GM12878 (cell line): ENCODE measurements around the gene GPC3. TPM values are rescaled to one million over a fixed set of nuclear protein-coding genes. Genes with fewer than 3 reads are reported as not detected.

Experiments
- ATAC-seq: fragments of 200-7000 bp; cut with Tn5 transposase; 3 replicates; pipeline ENCODE4 v1.9.1; 2020; ENCODE audit warnings: mild to moderate bottlenecking, moderate library complexity
- BruUV-seq: library from RNA; stranded (reverse); fragments of 400-500 nt; replicated peaks from 2 replicates; lab custom pipeline; 2021; lab: Mats Ljungman, UMichigan
- CTCF ChIA-PET: fragments of 300-600 bp; sonication (Branson Sonifier 250); formaldehyde crosslinking; extraction: SDS; loops from one replicate; lab custom pipeline; 2021; ENCODE audit warnings: inconsistent platforms; lab: Yijun Ruan, JAX
- POLR2A ChIA-PET: fragments of 350-600 bp; formaldehyde crosslinking; extraction: SDS; loops from one replicate; lab custom pipeline; 2021; ENCODE audit warnings: inconsistent platforms; lab: Charles Lee
- RAD21 ChIA-PET: fragments of 300-600 bp; sonication (Branson Sonifier 250); formaldehyde crosslinking; loops from one replicate; lab custom pipeline; 2023; ENCODE audit warnings: antibody characterized with exemption; ENCODE audit not compliant: unreplicated experiment; lab: Charles Lee
- SMC1A ChIA-PET: fragments of 300-600 bp; sonication (Branson Sonifier 250); formaldehyde crosslinking; loops from one replicate; lab custom pipeline; 2023; ENCODE audit not compliant: unreplicated experiment, uncharacterized antibody; lab: Charles Lee
- DNase-seq: peaks from one replicate; pipeline ENCODE4 v3.0.0-alpha.2; 2011; ENCODE audit warnings: low read depth, low spot score
- FAIRE-seq: peaks from 3 replicates; lab custom pipeline; 2011; peaks lifted over from hg19 to GRCh38; lab: Jason Lieb, UNC
- H2AFZ ChIP-seq: 2 replicates; pipeline ENCODE4 v1.6.0; 2011; ENCODE audit warnings: low read depth, low read length, control low read depth; ENCODE audit not compliant: control insufficient read depth
- H3K27ac ChIP-seq: 2 replicates; pipeline ENCODE4 v1.5.1; 2011; ENCODE audit warnings: control low read depth; ENCODE audit not compliant: control insufficient read depth, insufficient read depth
- H3K27me3 ChIP-seq, 2 experiments: replicated peaks in 1 of 2; 2 replicates each; pipeline versions ENCODE4 v1.6.0 to v1.6.1; 2011; ENCODE audit warnings: low read length in 1 of 2; ENCODE audit not compliant: control insufficient read depth in 2 of 2, insufficient read depth in 2 of 2
- H3K36me3 ChIP-seq, 2 experiments: 2 replicates each; pipeline ENCODE4 v1.5.1; 2011; ENCODE audit warnings: low read length in 1 of 2; ENCODE audit not compliant: control insufficient read depth in 2 of 2, insufficient read depth in 2 of 2
- H3K4me1 ChIP-seq: 2 replicates; pipeline ENCODE4 v1.6.1; 2011; ENCODE audit warnings: mild to moderate bottlenecking, low read length, moderate library complexity, mixed read lengths; ENCODE audit not compliant: control insufficient read depth, insufficient read depth
- H3K4me2 ChIP-seq: 2 replicates; pipeline ENCODE4 v1.6.0; 2011; ENCODE audit warnings: control low read depth; ENCODE audit not compliant: control insufficient read depth, insufficient read depth
- H3K4me3 ChIP-seq: fragments of 200-600 bp; sonication (generic); 2 replicates; pipeline ENCODE4 v1.5.1; 2016
- H3K79me2 ChIP-seq: 2 replicates; pipeline ENCODE4 v1.6.0; 2011; ENCODE audit warnings: low read length; ENCODE audit not compliant: control insufficient read depth, insufficient read depth
- H3K9ac ChIP-seq: 2 replicates; pipeline ENCODE4 v1.8.0; 2011; ENCODE audit warnings: low read length, control low read depth, mixed read lengths; ENCODE audit not compliant: control insufficient read depth, insufficient read depth
- H3K9me3 ChIP-seq: replicated peaks from 3 replicates; pipeline ENCODE4 v1.5.1; 2011; ENCODE audit warnings: mild to moderate bottlenecking, low read length; ENCODE audit not compliant: control insufficient read depth, insufficient read depth
- H4K20me1 ChIP-seq: 2 replicates; pipeline ENCODE4 v1.6.0; 2011; ENCODE audit not compliant: control insufficient read depth, insufficient read depth
- EGR1 ChIP-seq, 2 experiments: IDR thresholded peaks; 1 replicate in 1 of 2; 2 replicates in 1 of 2; pipeline ENCODE4 v1.6.1; 2011 to 2012; ENCODE audit warnings: low read depth in 2 of 2, low read length in 2 of 2, borderline replicate concordance in 1 of 2, mild to moderate bottlenecking in 1 of 2, moderate library complexity in 1 of 2
- IKZF2 ChIP-seq, 2 experiments: fragments of 450-650 bp; IDR thresholded peaks; 2 replicates each; pipeline ENCODE4 v1.6.1; 2017; ENCODE audit warnings: mild to moderate bottlenecking in 2 of 2, moderate library complexity in 2 of 2
- IRF4 ChIP-seq: IDR thresholded peaks from 2 replicates; pipeline ENCODE4 v1.6.1; 2011; ENCODE audit warnings: low read depth, low read length
- JUND ChIP-seq: IDR thresholded peaks from 2 replicates; pipeline ENCODE4 v1.6.1; 2012; ENCODE audit warnings: low read depth, mild to moderate bottlenecking, low read length, improper control_type of control experiment, moderate library complexity
- KDM1A ChIP-seq: fragments of 200-600 bp; sonication (generic); IDR thresholded peaks from 2 replicates; pipeline ENCODE4 v1.6.1; 2016; ENCODE audit warnings: borderline replicate concordance
- MTA3 ChIP-seq: IDR thresholded peaks from 2 replicates; pipeline ENCODE4 v1.6.1; 2012; ENCODE audit warnings: low read length, inconsistent platforms, borderline replicate concordance
- MXI1 ChIP-seq: fragments of 150-350 bp; IDR thresholded peaks from 2 replicates; pipeline ENCODE4 v1.6.1; 2011; ENCODE audit warnings: low read depth, mild to moderate bottlenecking, inconsistent platforms, low read length, improper control_type of control experiment
- RFX5 ChIP-seq: IDR thresholded peaks from 2 replicates; pipeline ENCODE4 v1.6.1; 2011; ENCODE audit warnings: low read depth, low read length, improper control_type of control experiment
- STAT1 ChIP-seq: fragments of 450-650 bp; conservative IDR thresholded peaks from 2 replicates; pipeline ENCODE4 v1.6.1; 2014; ENCODE audit warnings: antibody characterized with exemption, mild to moderate bottlenecking
- ZZZ3 ChIP-seq: IDR thresholded peaks from 2 replicates; pipeline ENCODE4 v1.6.1; 2011; ENCODE audit warnings: low read depth; ENCODE audit not compliant: control insufficient read depth, insufficient read length
- WGBS: methylation state at CpG from one replicate; pipeline ENCODE4 v1.1.6; 2016; ENCODE audit warnings: low lambda C conversion rate; ENCODE audit not compliant: insufficient replicate concordance, insufficient coverage; ENCODE audit errors: missing lambda C conversion rate; 5-methylcytosine and 5-hydroxymethylcytosine counted together
- in situ Hi-C: fragments of 300-500 bp; cut with MboI; formaldehyde crosslinking; loops from 9 replicates; pipeline ENCODE4 v1.14.3; 2018; ENCODE audit warnings: mixed read lengths
- intact Hi-C: fragments of 100-400 bp; cut with micrococcal nuclease; formaldehyde crosslinking; loops from one replicate; pipeline ENCODE4 v1.14.2; 2022; ENCODE audit not compliant: unreplicated experiment
- polyA plus RNA-seq, 11 experiments: library from polyadenylated mRNA; depleted of rRNA in 4 of 11; unstranded in 6 of 11; stranded (reverse) in 5 of 11; fragments of >200 nt; fragmentation: Nextera tagmentation in 4 of 11; fragmentation: Illumina TruSeq in 1 of 11; extraction: Ambion mirVana in 4 of 11; extraction: Trizol in 1 of 11; gene quantifications; 1 replicate in 1 of 11; 2 replicates in 10 of 11; pipeline versions ENCODE4 v1.2.1 to v1.2.3, GENCODE V29; 2011 to 2016; ENCODE audit warnings: inconsistent platforms in 2 of 11, missing spikeins in 2 of 11, low read depth in 1 of 11
- total RNA-seq, 4 experiments: library from RNA; depleted of rRNA in 3 of 4; stranded (reverse); fragments of >200 nt in 3 of 4; fragmentation: Illumina TruSeq in 1 of 4; extraction: Trizol in 1 of 4; gene quantifications; 2 replicates each; pipeline versions ENCODE4 v1.2.1 to v1.2.3, GENCODE V29; 2013 to 2021
- TF ChIP-seq, protein P1 (sequence below), 3 experiments: IDR thresholded peaks in 2 of 3; conservative IDR thresholded peaks in 1 of 3; 2 replicates each; pipeline ENCODE4 v1.5.1; 2011; ENCODE audit warnings: low read depth in 3 of 3, low read length in 3 of 3, mild to moderate bottlenecking in 3 of 3, control low read depth in 2 of 3, moderate library complexity in 2 of 3, inconsistent platforms in 1 of 3, mixed read lengths in 1 of 3; ENCODE audit not compliant: control insufficient read depth in 2 of 3, insufficient read depth in 1 of 3; ENCODE audit errors: extremely low read depth in 1 of 3
- TF ChIP-seq, protein P2 (sequence below): fragments of 450-650 bp; IDR thresholded peaks from 2 replicates; pipeline ENCODE4 v1.6.1; 2014; ENCODE audit warnings: mild to moderate bottlenecking
- TF ChIP-seq, protein P3 (sequence below): fragments of 450-650 bp; IDR thresholded peaks from 2 replicates; pipeline ENCODE4 v1.6.1; 2018; ENCODE audit warnings: mild to moderate bottlenecking, low read depth, moderate library complexity; ENCODE audit not compliant: partially characterized antibody
- TF ChIP-seq, protein P4 (sequence below): fragments of 450-650 bp; IDR thresholded peaks from 2 replicates; pipeline ENCODE4 v1.6.1; 2016; ENCODE audit warnings: mild to moderate bottlenecking
- TF ChIP-seq, protein P5 (sequence below): fragments of 450-650 bp; IDR thresholded peaks from 2 replicates; pipeline ENCODE4 v1.6.1; 2017; ENCODE audit warnings: mild to moderate bottlenecking, low read depth, inconsistent platforms; ENCODE audit not compliant: poor library complexity, severe bottlenecking

GPC3 gene
- total and polyA plus RNA-seq, 10 of the 15 experiments (the other 5 are each of a cell fraction or from before 2014, with no cell fraction given): 0.09 to 0.82 TPM; not detected in 8

DNA sequence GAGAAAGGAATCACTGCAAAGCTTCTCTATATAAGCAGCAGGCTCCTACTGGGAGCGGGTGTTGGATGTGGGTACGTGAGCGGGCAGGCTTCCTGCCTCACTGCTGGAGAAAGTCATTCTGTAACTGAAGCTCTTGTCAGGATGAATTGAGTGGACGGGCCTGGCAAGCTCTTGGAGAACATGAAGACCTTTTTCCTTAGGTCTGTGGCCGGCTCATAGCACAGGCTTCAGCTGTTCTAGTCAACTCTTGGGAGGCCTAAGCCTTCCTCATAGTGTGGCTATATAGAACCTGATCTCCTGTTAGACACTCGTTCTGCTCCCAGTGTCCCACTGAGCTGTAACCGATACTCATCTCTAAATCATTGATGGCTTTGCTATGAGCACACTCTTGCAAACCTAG, 461.9 kb downstream of the GPC3 start:
- H3K9ac ChIP-seq: no peak overlapping the region
- no peak overlapping the region for H3K4me2 ChIP-seq
- no TSS peak for BruUV-seq
- H3K79me2 ChIP-seq: no peaks in the 10 kb centered on the region
- CTCF ChIA-PET: no interaction called here
- intact Hi-C loops (no loop called here), in situ Hi-C loops (no loop called here)
- H3K27ac ChIP-seq: no peak overlapping the region
- RAD21 ChIA-PET: no interaction called here
- SMC1A ChIA-PET: no interaction called here
- H3K4me3 ChIP-seq: no peak overlapping the region
- DNase-seq (no peak), ATAC-seq (no peak), FAIRE-seq (no peak)
- H3K4me1 ChIP-seq: no peaks in the 10 kb centered on the region
- WGBS: 17% methylated on average over 7 of the region's 7 CpGs
- no peaks in the 10 kb centered on the region for H3K27me3 ChIP-seq
- H2AFZ ChIP-seq: no peak overlapping the region
- H3K9me3 ChIP-seq: no peaks in the 10 kb centered on the region
- H3K36me3 ChIP-seq: no peaks in the 10 kb centered on the region
- no peaks in the 10 kb centered on the region for H4K20me1 ChIP-seq
- POLR2A ChIA-PET: interaction anchor here (0.5 kb wide), 1 partner anchor 118 kb away, joined by 4 read pairs; no protein-coding TSS in a partner anchor
- TF ChIP-seq EGR1 (IDR thresholded peaks at IDR 0.05; ENCODE audit: borderline replicate concordance in 1 of 2, low read depth in 2 of 2, low read length in 2 of 2): no peak
- TF ChIP-seq, protein P1, sequence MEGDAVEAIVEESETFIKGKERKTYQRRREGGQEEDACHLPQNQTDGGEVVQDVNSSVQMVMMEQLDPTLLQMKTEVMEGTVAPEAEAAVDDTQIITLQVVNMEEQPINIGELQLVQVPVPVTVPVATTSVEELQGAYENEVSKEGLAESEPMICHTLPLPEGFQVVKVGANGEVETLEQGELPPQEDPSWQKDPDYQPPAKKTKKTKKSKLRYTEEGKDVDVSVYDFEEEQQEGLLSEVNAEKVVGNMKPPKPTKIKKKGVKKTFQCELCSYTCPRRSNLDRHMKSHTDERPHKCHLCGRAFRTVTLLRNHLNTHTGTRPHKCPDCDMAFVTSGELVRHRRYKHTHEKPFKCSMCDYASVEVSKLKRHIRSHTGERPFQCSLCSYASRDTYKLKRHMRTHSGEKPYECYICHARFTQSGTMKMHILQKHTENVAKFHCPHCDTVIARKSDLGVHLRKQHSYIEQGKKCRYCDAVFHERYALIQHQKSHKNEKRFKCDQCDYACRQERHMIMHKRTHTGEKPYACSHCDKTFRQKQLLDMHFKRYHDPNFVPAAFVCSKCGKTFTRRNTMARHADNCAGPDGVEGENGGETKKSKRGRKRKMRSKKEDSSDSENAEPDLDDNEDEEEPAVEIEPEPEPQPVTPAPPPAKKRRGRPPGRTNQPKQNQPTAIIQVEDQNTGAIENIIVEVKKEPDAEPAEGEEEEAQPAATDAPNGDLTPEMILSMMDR (IDR thresholded peaks at IDR 0.05 in 2 of 3, conservative IDR thresholded peaks at IDR 0.05 in 1 of 3; ENCODE audit: control insufficient read depth in 2 of 3, extremely low read depth in 1 of 3, insufficient read depth in 1 of 3, low read depth in 3 of 3, low read length in 3 of 3): no peak
- TF ChIP-seq IKZF2 (IDR thresholded peaks at IDR 0.05): no peak
- TF ChIP-seq, protein P2, sequence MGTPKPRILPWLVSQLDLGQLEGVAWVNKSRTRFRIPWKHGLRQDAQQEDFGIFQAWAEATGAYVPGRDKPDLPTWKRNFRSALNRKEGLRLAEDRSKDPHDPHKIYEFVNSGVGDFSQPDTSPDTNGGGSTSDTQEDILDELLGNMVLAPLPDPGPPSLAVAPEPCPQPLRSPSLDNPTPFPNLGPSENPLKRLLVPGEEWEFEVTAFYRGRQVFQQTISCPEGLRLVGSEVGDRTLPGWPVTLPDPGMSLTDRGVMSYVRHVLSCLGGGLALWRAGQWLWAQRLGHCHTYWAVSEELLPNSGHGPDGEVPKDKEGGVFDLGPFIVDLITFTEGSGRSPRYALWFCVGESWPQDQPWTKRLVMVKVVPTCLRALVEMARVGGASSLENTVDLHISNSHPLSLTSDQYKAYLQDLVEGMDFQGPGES: no peak
- no peak for TF ChIP-seq KDM1A
- TF ChIP-seq RFX5: no peak
- TF ChIP-seq ZZZ3: no peak
- TF ChIP-seq, protein P3, sequence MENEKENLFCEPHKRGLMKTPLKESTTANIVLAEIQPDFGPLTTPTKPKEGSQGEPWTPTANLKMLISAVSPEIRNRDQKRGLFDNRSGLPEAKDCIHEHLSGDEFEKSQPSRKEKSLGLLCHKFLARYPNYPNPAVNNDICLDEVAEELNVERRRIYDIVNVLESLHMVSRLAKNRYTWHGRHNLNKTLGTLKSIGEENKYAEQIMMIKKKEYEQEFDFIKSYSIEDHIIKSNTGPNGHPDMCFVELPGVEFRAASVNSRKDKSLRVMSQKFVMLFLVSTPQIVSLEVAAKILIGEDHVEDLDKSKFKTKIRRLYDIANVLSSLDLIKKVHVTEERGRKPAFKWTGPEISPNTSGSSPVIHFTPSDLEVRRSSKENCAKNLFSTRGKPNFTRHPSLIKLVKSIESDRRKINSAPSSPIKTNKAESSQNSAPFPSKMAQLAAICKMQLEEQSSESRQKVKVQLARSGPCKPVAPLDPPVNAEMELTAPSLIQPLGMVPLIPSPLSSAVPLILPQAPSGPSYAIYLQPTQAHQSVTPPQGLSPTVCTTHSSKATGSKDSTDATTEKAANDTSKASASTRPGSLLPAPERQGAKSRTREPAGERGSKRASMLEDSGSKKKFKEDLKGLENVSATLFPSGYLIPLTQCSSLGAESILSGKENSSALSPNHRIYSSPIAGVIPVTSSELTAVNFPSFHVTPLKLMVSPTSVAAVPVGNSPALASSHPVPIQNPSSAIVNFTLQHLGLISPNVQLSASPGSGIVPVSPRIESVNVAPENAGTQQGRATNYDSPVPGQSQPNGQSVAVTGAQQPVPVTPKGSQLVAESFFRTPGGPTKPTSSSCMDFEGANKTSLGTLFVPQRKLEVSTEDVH: no peak
- TF ChIP-seq, protein P4, sequence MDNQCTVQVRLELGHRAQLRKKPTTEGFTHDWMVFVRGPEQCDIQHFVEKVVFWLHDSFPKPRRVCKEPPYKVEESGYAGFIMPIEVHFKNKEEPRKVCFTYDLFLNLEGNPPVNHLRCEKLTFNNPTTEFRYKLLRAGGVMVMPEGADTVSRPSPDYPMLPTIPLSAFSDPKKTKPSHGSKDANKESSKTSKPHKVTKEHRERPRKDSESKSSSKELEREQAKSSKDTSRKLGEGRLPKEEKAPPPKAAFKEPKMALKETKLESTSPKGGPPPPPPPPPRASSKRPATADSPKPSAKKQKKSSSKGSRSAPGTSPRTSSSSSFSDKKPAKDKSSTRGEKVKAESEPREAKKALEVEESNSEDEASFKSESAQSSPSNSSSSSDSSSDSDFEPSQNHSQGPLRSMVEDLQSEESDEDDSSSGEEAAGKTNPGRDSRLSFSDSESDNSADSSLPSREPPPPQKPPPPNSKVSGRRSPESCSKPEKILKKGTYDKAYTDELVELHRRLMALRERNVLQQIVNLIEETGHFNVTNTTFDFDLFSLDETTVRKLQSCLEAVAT: no peak
- TF ChIP-seq MTA3: no peak
- TF ChIP-seq JUND: no peak
- no peak for TF ChIP-seq STAT1
- TF ChIP-seq IRF4: no peak
- TF ChIP-seq MXI1: no peak
- TF ChIP-seq, protein P5, sequence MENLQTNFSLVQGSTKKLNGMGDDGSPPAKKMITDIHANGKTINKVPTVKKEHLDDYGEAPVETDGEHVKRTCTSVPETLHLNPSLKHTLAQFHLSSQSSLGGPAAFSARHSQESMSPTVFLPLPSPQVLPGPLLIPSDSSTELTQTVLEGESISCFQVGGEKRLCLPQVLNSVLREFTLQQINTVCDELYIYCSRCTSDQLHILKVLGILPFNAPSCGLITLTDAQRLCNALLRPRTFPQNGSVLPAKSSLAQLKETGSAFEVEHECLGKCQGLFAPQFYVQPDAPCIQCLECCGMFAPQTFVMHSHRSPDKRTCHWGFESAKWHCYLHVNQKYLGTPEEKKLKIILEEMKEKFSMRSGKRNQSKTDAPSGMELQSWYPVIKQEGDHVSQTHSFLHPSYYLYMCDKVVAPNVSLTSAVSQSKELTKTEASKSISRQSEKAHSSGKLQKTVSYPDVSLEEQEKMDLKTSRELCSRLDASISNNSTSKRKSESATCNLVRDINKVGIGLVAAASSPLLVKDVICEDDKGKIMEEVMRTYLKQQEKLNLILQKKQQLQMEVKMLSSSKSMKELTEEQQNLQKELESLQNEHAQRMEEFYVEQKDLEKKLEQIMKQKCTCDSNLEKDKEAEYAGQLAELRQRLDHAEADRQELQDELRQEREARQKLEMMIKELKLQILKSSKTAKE: no peak
